ENCODE data around the gene CSF3R.

Gene CSF3R

DNA sequence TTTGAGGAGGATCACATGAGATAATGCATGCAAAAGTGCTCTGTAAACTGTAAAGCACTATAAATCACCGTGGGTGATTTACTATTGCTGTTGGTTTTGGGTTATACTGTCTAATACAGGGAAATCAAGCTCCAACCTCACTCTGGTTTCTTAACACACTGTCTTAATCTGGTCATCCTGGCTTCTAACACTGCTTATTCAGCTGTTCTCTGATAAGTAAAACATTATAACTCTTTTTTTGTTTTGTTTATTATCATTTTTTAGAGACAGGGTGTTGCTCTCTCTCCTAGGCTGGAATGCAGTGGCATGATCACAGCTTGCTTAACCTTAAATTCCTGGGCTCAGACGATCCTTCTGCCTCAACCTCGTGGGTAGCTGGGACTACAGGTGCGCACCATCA is 63.1 kb downstream of the CSF3R start:
- DNase-seq (ENCODE audit: low spot score) = no peak

- no peak for DNase-seq (ENCODE audit: low spot score)
Observed at GRCh38 chr1:36419140-36419539, 63.6 kb downstream of the CSF3R start.

- no peak for DNase-seq (ENCODE audit: low spot score)
Observed at GRCh38 chr1:36417931-36418330, 64.8 kb downstream of the CSF3R start.

Data from CD4-positive, alpha-beta T cell treated with Interleukin-2 at 100 ng/mL for 4 hours (primary cell).